Liver (tissue), 9 donors: ENCODE measurements around the gene SAFB. TPM values are rescaled to one million over a fixed set of nuclear protein-coding genes. Genes with fewer than 3 reads are reported as not detected.

Source experiments
- DNase-seq: peaks from one replicate; pipeline ENCODE4 v3.0.0-alpha.2; 2017; ENCODE audit warnings: low spot score
- H3K27ac ChIP-seq, 2 donors: one replicate each; pipeline ENCODE4 v1.7.0; 2013; ENCODE audit warnings: inconsistent platforms in 2 of 2, low read length in 2 of 2, control low read depth in 1 of 2, low read depth in 1 of 2, mild to moderate bottlenecking in 1 of 2
- H3K27me3 ChIP-seq, 4 donors: one replicate each; pipeline versions ENCODE4 v1.6.1 to v1.7.0; 2013; ENCODE audit warnings: low read length in 3 of 4, inconsistent platforms in 1 of 4, mild to moderate bottlenecking in 1 of 4, moderate library complexity in 1 of 4; ENCODE audit not compliant: control insufficient read depth in 4 of 4, insufficient read depth in 4 of 4
- H3K36me3 ChIP-seq, 4 donors: one replicate each; pipeline versions ENCODE4 v1.6.1 to v1.7.0; 2013; ENCODE audit warnings: low read length in 3 of 4, mild to moderate bottlenecking in 3 of 4, low read depth in 1 of 4, moderate library complexity in 1 of 4; ENCODE audit not compliant: control insufficient read depth in 4 of 4, insufficient read depth in 3 of 4
- H3K4me1 ChIP-seq, 4 donors: one replicate each; pipeline versions ENCODE4 v1.6.1 to v1.7.0; 2013; ENCODE audit warnings: low read length in 3 of 4, mild to moderate bottlenecking in 3 of 4, moderate library complexity in 1 of 4; ENCODE audit not compliant: control insufficient read depth in 4 of 4, insufficient read depth in 4 of 4
- H3K4me3 ChIP-seq, 3 donors: one replicate each; pipeline versions ENCODE4 v1.6.1 to v1.7.0; 2013; ENCODE audit warnings: low read length in 3 of 3, control low read depth in 1 of 3, low read depth in 1 of 3, mild to moderate bottlenecking in 1 of 3
- H3K9ac ChIP-seq, 2 donors: one replicate each; pipeline ENCODE4 v1.7.0; 2013; ENCODE audit warnings: low read length in 2 of 2, mild to moderate bottlenecking in 2 of 2, moderate library complexity in 2 of 2, control low read depth in 1 of 2, low read depth in 1 of 2
- H3K9me3 ChIP-seq, 4 donors: one replicate each; pipeline versions ENCODE4 v1.6.1 to v1.7.0; 2013; ENCODE audit warnings: low read length in 3 of 4; ENCODE audit not compliant: control insufficient read depth in 4 of 4
- EGR1 ChIP-seq, 2 donors: IDR thresholded peaks; 2 replicates each; pipeline ENCODE4 v1.6.1; 2016 to 2018; ENCODE audit warnings: antibody characterized with exemption in 2 of 2, low read depth in 2 of 2
- FOXA1 ChIP-seq: IDR thresholded peaks from 2 replicates; pipeline ENCODE4 v1.6.1; 2016; ENCODE audit warnings: antibody characterized with exemption
- FOXA2 ChIP-seq: IDR thresholded peaks from 2 replicates; pipeline ENCODE4 v1.6.1; 2016; ENCODE audit warnings: antibody characterized with exemption
- GABPA ChIP-seq, 2 donors: IDR thresholded peaks in 1 of 2; conservative IDR thresholded peaks in 1 of 2; 2 replicates each; pipeline ENCODE4 v1.6.1; 2016; ENCODE audit warnings: antibody characterized with exemption in 2 of 2, mild to moderate bottlenecking in 1 of 2, moderate library complexity in 1 of 2
- HNF4A ChIP-seq, 2 donors: conservative IDR thresholded peaks; 2 replicates each; pipeline ENCODE4 v1.6.1; 2016; ENCODE audit warnings: antibody characterized with exemption in 2 of 2, mild to moderate bottlenecking in 2 of 2
- HNF4G ChIP-seq: IDR thresholded peaks from 2 replicates; pipeline ENCODE4 v1.6.1; 2016; ENCODE audit warnings: antibody characterized with exemption
- NR2F2 ChIP-seq: IDR thresholded peaks from 2 replicates; pipeline ENCODE4 v1.6.1; 2016; ENCODE audit warnings: antibody characterized with exemption
- RAD21 ChIP-seq, 2 donors: IDR thresholded peaks; 2 replicates each; pipeline ENCODE4 v1.6.1; 2016; ENCODE audit warnings: antibody characterized with exemption in 2 of 2, mild to moderate bottlenecking in 2 of 2
- RXRA ChIP-seq, 2 donors: IDR thresholded peaks; 2 replicates each; pipeline ENCODE4 v1.6.1; 2017 to 2018; ENCODE audit warnings: antibody characterized with exemption in 2 of 2, mild to moderate bottlenecking in 1 of 2
- SP1 ChIP-seq: IDR thresholded peaks from 2 replicates; pipeline ENCODE4 v1.6.1; 2018; ENCODE audit warnings: antibody characterized with exemption, mild to moderate bottlenecking
- TAF1 ChIP-seq: conservative IDR thresholded peaks from 2 replicates; pipeline ENCODE4 v1.6.1; 2016; ENCODE audit warnings: antibody characterized with exemption, mild to moderate bottlenecking
- YY1 ChIP-seq: IDR thresholded peaks from 2 replicates; pipeline ENCODE4 v1.6.1; 2016; ENCODE audit warnings: antibody characterized with exemption, mild to moderate bottlenecking
- WGBS: extraction: QIAGEN DNeasy Blood & Tissue Kit; methylation state at CpG from one replicate; pipeline ENCODE4 v1.1.7; 2013; 5-methylcytosine and 5-hydroxymethylcytosine counted together
- polyA plus RNA-seq, 2 donors: library from polyadenylated mRNA; stranded (reverse) in 1 of 2; unstranded in 1 of 2; fragments of 200-250 nt in 1 of 2; fragments of >200 nt in 1 of 2; fragmentation: Nextera tagmentation in 1 of 2; extraction: Ambion mirVana in 1 of 2; gene quantifications; one replicate each; pipeline versions ENCODE4 v1.2.1 to v1.2.3, GENCODE V29; 2013 to 2015
- total RNA-seq, 2 donors: library from RNA; depleted of rRNA; stranded (reverse); fragments of >200 nt; gene quantifications; one replicate each; pipeline ENCODE4 v1.2.3, GENCODE V29; 2014
- TF ChIP-seq, protein P1 (sequence below): IDR thresholded peaks from 2 replicates; pipeline ENCODE4 v1.6.1; 2016; ENCODE audit warnings: antibody characterized with exemption
- TF ChIP-seq, protein P2 (sequence below): IDR thresholded peaks from 2 replicates; pipeline ENCODE4 v1.6.1; 2016; ENCODE audit warnings: antibody characterized with exemption
- TF ChIP-seq, protein P3 (sequence below): IDR thresholded peaks from 2 replicates; pipeline ENCODE4 v1.6.1; 2016; ENCODE audit warnings: antibody characterized with exemption
- TF ChIP-seq, protein P4 (sequence below): fragments of 150-350 bp; IDR thresholded peaks from 2 replicates; pipeline ENCODE4 v1.5.1; 2017; ENCODE audit warnings: improper control_type of control experiment, low read depth, low read length; ENCODE audit not compliant: missing input control
- TF ChIP-seq, protein P5 (sequence below): IDR thresholded peaks from 2 replicates; pipeline ENCODE4 v1.6.1; 2016; ENCODE audit warnings: antibody characterized with exemption, mild to moderate bottlenecking
- donor health status: healthy.
- donor health status: healthy.
- donor health status: healthy.
- donor health status: healthy.
- donor health status: healthy.

SAFB gene
- total and polyA plus RNA-seq, 4 donors, result 16.5 to 65.0 (median 38.5) TPM

DNA sequence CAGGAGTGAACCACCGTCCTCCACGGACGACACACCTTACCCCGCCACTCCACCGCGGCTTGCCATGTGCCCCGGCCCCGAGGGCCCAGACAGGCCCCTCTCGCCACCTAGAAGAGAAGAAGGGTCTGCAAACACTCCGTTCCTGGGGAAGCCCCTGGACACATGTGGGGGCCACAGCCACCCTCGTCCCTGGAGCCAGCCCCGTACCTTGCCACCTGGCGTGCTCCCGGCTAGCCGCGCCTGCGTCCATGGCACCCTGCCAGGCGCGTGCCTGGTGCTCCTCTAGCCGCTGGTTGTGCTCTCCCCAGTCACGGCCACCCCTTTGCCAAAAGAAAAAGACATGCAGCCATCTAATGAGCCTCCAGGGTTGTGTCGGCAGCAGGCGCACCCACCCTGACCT, 35.2 kb upstream of the SAFB start:
- Histone ChIP-seq H3K4me1 (no peaks in the 10 kb centered on the region), H3K27ac (no peak overlapping the region), H3K4me3 (no peak overlapping the region), H3K27me3 (no peaks in the 10 kb centered on the region), H3K9ac (no peak overlapping the region), H3K9me3 (no peaks in the 10 kb centered on the region), H3K36me3 (peaks cover 19 to 64% (median 43%) of the 10 kb centered on the region in 4 donors)
- no peak for DNase-seq
- TF ChIP-seq FOXA2 (no peak), HNF4A (conservative IDR thresholded peaks at IDR 0.05) (no peak), RAD21 (IDR thresholded peaks at IDR 0.05) (no peak), EGR1 (IDR thresholded peaks at IDR 0.05; ENCODE audit: low read depth in 2 of 2) (no peak), YY1 (no peak), SP1 (no peak), GABPA (IDR thresholded peaks at IDR 0.05 in 1 of 2, conservative IDR thresholded peaks at IDR 0.05 in 1 of 2) (no peak), NR2F2 (no peak), FOXA1 (no peak), RXRA (IDR thresholded peaks at IDR 0.05) (no peak), HNF4G (no peak), TAF1 (no peak)
- TF ChIP-seq, protein P1, sequence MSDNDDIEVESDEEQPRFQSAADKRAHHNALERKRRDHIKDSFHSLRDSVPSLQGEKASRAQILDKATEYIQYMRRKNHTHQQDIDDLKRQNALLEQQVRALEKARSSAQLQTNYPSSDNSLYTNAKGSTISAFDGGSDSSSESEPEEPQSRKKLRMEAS, result no peak
- TF ChIP-seq, protein P2, sequence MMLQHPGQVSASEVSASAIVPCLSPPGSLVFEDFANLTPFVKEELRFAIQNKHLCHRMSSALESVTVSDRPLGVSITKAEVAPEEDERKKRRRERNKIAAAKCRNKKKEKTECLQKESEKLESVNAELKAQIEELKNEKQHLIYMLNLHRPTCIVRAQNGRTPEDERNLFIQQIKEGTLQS, result no peak
- TF ChIP-seq, protein P3, sequence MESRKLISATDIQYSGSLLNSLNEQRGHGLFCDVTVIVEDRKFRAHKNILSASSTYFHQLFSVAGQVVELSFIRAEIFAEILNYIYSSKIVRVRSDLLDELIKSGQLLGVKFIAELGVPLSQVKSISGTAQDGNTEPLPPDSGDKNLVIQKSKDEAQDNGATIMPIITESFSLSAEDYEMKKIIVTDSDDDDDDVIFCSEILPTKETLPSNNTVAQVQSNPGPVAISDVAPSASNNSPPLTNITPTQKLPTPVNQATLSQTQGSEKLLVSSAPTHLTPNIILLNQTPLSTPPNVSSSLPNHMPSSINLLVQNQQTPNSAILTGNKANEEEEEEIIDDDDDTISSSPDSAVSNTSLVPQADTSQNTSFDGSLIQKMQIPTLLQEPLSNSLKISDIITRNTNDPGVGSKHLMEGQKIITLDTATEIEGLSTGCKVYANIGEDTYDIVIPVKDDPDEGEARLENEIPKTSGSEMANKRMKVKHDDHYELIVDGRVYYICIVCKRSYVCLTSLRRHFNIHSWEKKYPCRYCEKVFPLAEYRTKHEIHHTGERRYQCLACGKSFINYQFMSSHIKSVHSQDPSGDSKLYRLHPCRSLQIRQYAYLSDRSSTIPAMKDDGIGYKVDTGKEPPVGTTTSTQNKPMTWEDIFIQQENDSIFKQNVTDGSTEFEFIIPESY, result no peak
- TF ChIP-seq, protein P4, sequence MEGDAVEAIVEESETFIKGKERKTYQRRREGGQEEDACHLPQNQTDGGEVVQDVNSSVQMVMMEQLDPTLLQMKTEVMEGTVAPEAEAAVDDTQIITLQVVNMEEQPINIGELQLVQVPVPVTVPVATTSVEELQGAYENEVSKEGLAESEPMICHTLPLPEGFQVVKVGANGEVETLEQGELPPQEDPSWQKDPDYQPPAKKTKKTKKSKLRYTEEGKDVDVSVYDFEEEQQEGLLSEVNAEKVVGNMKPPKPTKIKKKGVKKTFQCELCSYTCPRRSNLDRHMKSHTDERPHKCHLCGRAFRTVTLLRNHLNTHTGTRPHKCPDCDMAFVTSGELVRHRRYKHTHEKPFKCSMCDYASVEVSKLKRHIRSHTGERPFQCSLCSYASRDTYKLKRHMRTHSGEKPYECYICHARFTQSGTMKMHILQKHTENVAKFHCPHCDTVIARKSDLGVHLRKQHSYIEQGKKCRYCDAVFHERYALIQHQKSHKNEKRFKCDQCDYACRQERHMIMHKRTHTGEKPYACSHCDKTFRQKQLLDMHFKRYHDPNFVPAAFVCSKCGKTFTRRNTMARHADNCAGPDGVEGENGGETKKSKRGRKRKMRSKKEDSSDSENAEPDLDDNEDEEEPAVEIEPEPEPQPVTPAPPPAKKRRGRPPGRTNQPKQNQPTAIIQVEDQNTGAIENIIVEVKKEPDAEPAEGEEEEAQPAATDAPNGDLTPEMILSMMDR, result no peak
- TF ChIP-seq, protein P5, sequence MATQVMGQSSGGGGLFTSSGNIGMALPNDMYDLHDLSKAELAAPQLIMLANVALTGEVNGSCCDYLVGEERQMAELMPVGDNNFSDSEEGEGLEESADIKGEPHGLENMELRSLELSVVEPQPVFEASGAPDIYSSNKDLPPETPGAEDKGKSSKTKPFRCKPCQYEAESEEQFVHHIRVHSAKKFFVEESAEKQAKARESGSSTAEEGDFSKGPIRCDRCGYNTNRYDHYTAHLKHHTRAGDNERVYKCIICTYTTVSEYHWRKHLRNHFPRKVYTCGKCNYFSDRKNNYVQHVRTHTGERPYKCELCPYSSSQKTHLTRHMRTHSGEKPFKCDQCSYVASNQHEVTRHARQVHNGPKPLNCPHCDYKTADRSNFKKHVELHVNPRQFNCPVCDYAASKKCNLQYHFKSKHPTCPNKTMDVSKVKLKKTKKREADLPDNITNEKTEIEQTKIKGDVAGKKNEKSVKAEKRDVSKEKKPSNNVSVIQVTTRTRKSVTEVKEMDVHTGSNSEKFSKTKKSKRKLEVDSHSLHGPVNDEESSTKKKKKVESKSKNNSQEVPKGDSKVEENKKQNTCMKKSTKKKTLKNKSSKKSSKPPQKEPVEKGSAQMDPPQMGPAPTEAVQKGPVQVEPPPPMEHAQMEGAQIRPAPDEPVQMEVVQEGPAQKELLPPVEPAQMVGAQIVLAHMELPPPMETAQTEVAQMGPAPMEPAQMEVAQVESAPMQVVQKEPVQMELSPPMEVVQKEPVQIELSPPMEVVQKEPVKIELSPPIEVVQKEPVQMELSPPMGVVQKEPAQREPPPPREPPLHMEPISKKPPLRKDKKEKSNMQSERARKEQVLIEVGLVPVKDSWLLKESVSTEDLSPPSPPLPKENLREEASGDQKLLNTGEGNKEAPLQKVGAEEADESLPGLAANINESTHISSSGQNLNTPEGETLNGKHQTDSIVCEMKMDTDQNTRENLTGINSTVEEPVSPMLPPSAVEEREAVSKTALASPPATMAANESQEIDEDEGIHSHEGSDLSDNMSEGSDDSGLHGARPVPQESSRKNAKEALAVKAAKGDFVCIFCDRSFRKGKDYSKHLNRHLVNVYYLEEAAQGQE, result no peak
- 92% methylated on average over 23 of the region's 23 CpGs for WGBS
